ENCODE data around the gene LNPEP. TPM values are rescaled to one million over a fixed set of nuclear protein-coding genes. Genes with fewer than 3 reads are reported as not detected.
A peak's percentile ranks its signal among the peaks of the same experiment; 100 is the strongest.

The LNPEP gene
- total and polyA plus RNA-seq, 10 of the 15 experiments (the other 5 are each of a cell fraction or from before 2014, with no cell fraction given) = 5.6 to 54.9 (median 25.0) TPM

GRCh38 chr5:96957254-96958049 is 21.6 kb downstream of the LNPEP start (continued):
- peak in 1 of 2 experiments; percentile 41; a peak in 1 of 4 replicates for TF ChIP-seq BHLHE40 (IDR thresholded peaks at IDR 0.05; ENCODE audit: borderline replicate concordance in 1 of 2, low read depth in 2 of 2, low read length in 1 of 2)
- no peak for TF ChIP-seq NR2C1 (IDR thresholded peaks at IDR 0.05)
- no peak for TF ChIP-seq PBX3 (IDR thresholded peaks at IDR 0.05; ENCODE audit: insufficient replicate concordance, low read depth, low read length)
- TF ChIP-seq E2F8 (IDR thresholded peaks at IDR 0.05; ENCODE audit: low read depth, partially characterized antibody) = no peak
- TF ChIP-seq SRF (IDR thresholded peaks at IDR 0.05; ENCODE audit: low read depth in 2 of 2, low read length in 2 of 2) = no peak
- no peak for TF ChIP-seq TARDBP (IDR thresholded peaks at IDR 0.05; ENCODE audit: borderline replicate concordance)
- TF ChIP-seq CBX3 (IDR thresholded peaks at IDR 0.05; ENCODE audit: borderline replicate concordance, low read depth) = no peak
- TF ChIP-seq TAF1 (IDR thresholded peaks at IDR 0.05; ENCODE audit: borderline replicate concordance, low read depth, low read length) = no peak
- TF ChIP-seq RAD51 (IDR thresholded peaks at IDR 0.05) = peak; percentile 56; the same call in 1 of the 2 replicates
- TF ChIP-seq NKRF (conservative IDR thresholded peaks at IDR 0.05) = no peak
- no peak for TF ChIP-seq STAT1 (conservative IDR thresholded peaks at IDR 0.05)
- no peak for TF ChIP-seq CHD2 (IDR thresholded peaks at IDR 0.05; ENCODE audit: borderline replicate concordance, low read depth, low read length)
- TF ChIP-seq JUND (IDR thresholded peaks at IDR 0.05; ENCODE audit: low read depth, low read length) = no peak
- peak; percentile 92 for TF ChIP-seq MTA2 (IDR thresholded peaks at IDR 0.05; ENCODE audit: low read depth)
- TF ChIP-seq BMI1 (IDR thresholded peaks at IDR 0.05; ENCODE audit: borderline replicate concordance) = peak; percentile 49; the same call in 1 of the 2 replicates
- no peak for TF ChIP-seq CREB1 (IDR thresholded peaks at IDR 0.05; ENCODE audit: low read depth)
- TF ChIP-seq KDM1A (IDR thresholded peaks at IDR 0.05; ENCODE audit: borderline replicate concordance) = no peak
- TF ChIP-seq TCF3 (IDR thresholded peaks at IDR 0.05; ENCODE audit: borderline replicate concordance, insufficient read depth, low read depth, low read length) = no peak
- peak; percentile 57; the same call in 1 of the 2 replicates for TF ChIP-seq ZBED1 (IDR thresholded peaks at IDR 0.05; ENCODE audit: borderline replicate concordance)
- no peak for TF ChIP-seq NFYA (IDR thresholded peaks at IDR 0.05; ENCODE audit: borderline replicate concordance, low read depth, low read length)
- TF ChIP-seq TBL1XR1 (IDR thresholded peaks at IDR 0.05; ENCODE audit: low read depth, low read length) = no peak
- no peak for TF ChIP-seq KAT2A (conservative IDR thresholded peaks at IDR 0.05; ENCODE audit: control insufficient read depth, low read depth, low read length)
- TF ChIP-seq EGR1 (IDR thresholded peaks at IDR 0.05; ENCODE audit: borderline replicate concordance in 1 of 2, low read depth in 2 of 2, low read length in 2 of 2) = no peak
- no peak for TF ChIP-seq SIN3A (IDR thresholded peaks at IDR 0.05; ENCODE audit: low read depth, low read length)
- no peak for TF ChIP-seq FOS (IDR thresholded peaks at IDR 0.05; ENCODE audit: borderline replicate concordance, extremely low read depth, insufficient read length)

Measured in GM12878 (cell line).